HepG2 (cell line): ENCODE results near the gene DGAT2. TPM values are rescaled to one million over a fixed set of nuclear protein-coding genes. Genes with fewer than 3 reads are reported as not detected.

Experiments
- ATAC-seq: fragments of 200-7000 bp; cut with Tn5 transposase; 3 replicates; pipeline ENCODE4 v1.9.1; 2020; ENCODE audit warnings: mild to moderate bottlenecking, moderate library complexity
- BruUV-seq: library from RNA; stranded (reverse); fragments of 400-500 nt; replicated peaks from 2 replicates; lab custom pipeline; 2021; lab: Mats Ljungman, UMichigan
- CTCF ChIA-PET: fragments of 300-600 bp; formaldehyde crosslinking; extraction: SDS; loops from one replicate; lab custom pipeline; 2021; ENCODE audit warnings: low total read pairs, inconsistent platforms, low intra/inter-chr PET ratio; lab: Yijun Ruan, JAX
- POLR2A ChIA-PET: fragments of 350-600 bp; sonication (Branson Sonifier 250); formaldehyde crosslinking; loops from one replicate; lab custom pipeline; 2020; ENCODE audit warnings: antibody characterized with exemption, inconsistent platforms; lab: Yijun Ruan, JAX
- DNase-seq: peaks from one replicate; pipeline ENCODE4 v3.0.0-alpha.2; 2015; ENCODE audit warnings: low spot score
- FAIRE-seq: peaks from 3 replicates; lab custom pipeline; 2011; peaks lifted over from hg19 to GRCh38; lab: Jason Lieb, UNC
- H2AFZ ChIP-seq: one replicate; pipeline ENCODE4 v1.6.1; 2011; ENCODE audit warnings: low read length, inconsistent platforms
- H3K27ac ChIP-seq: fragments of 300-600 bp; 3 replicates; pipeline ENCODE4 v1.8.0; 2011; ENCODE audit warnings: mixed run types, mild to moderate bottlenecking, mixed read lengths, low read length, inconsistent platforms; ENCODE audit not compliant: insufficient read depth; ENCODE audit errors: extremely low read length
- H3K27me3 ChIP-seq, 2 experiments: fragments of 200-600 bp in 1 of 2; 2 replicates in 1 of 2; 3 replicates in 1 of 2; pipeline versions ENCODE4 v1.6.0 to v1.8.0; 2011; ENCODE audit warnings: low read length in 2 of 2, mild to moderate bottlenecking in 2 of 2, moderate library complexity in 2 of 2, inconsistent platforms in 1 of 2; ENCODE audit not compliant: insufficient read depth in 2 of 2, control insufficient read depth in 1 of 2
- H3K36me3 ChIP-seq, 2 experiments: fragments of 200-600 bp in 1 of 2; replicated peaks in 1 of 2; 2 replicates in 1 of 2; 3 replicates in 1 of 2; pipeline versions ENCODE4 v1.5.1 to v1.8.0; 2011; ENCODE audit warnings: low read length in 2 of 2, inconsistent platforms in 1 of 2; ENCODE audit not compliant: insufficient read depth in 2 of 2, control insufficient read depth in 1 of 2
- H3K4me1 ChIP-seq: 2 replicates; pipeline ENCODE4 v1.5.1; 2012; ENCODE audit warnings: low read length, inconsistent platforms; ENCODE audit not compliant: insufficient read depth
- H3K4me2 ChIP-seq: 2 replicates; pipeline ENCODE4 v1.6.0; 2011; ENCODE audit warnings: low read depth, low read length, inconsistent platforms
- H3K4me3 ChIP-seq, 3 experiments: fragments of 200-600 bp in 1 of 3; sonication (generic), shearing (Covaris generic) in 1 of 3; replicated peaks in 1 of 3; 2 replicates each; pipeline ENCODE4 v1.5.1; 2011 to 2016; ENCODE audit warnings: low read length in 3 of 3, inconsistent platforms in 2 of 3, low read depth in 2 of 3, mild to moderate bottlenecking in 2 of 3, control low read depth in 1 of 3, mixed read lengths in 1 of 3; ENCODE audit not compliant: insufficient read depth in 1 of 3
- H3K79me2 ChIP-seq: one replicate; pipeline ENCODE4 v1.6.1; 2011; ENCODE audit warnings: low read length, inconsistent platforms; ENCODE audit not compliant: insufficient read depth
- H3K9ac ChIP-seq: 2 replicates; pipeline ENCODE4 v1.6.0; 2011; ENCODE audit warnings: mild to moderate bottlenecking, low read depth, low read length, inconsistent platforms; ENCODE audit not compliant: insufficient read depth
- H3K9me3 ChIP-seq: 2 replicates; pipeline ENCODE4 v1.5.1; 2012; ENCODE audit warnings: mild to moderate bottlenecking, low read length
- H4K20me1 ChIP-seq: 2 replicates; pipeline ENCODE4 v1.6.0; 2011; ENCODE audit warnings: inconsistent platforms, mild to moderate bottlenecking, low read length, moderate library complexity; ENCODE audit not compliant: insufficient read depth
- DNMT1 ChIP-seq: sonication (generic); formaldehyde crosslinking; IDR thresholded peaks from 2 replicates; pipeline ENCODE4 v1.5.1; 2020; ENCODE audit warnings: mild to moderate bottlenecking, missing genetic modification reagents
- ISX ChIP-seq: sonication (generic); formaldehyde crosslinking; conservative IDR thresholded peaks from 2 replicates; pipeline ENCODE4 v1.5.0; 2020; ENCODE audit warnings: missing genetic modification reagents
- KAT2B ChIP-seq: fragments of 150-350 bp; IDR thresholded peaks from 2 replicates; pipeline ENCODE4 v1.6.1; 2014; ENCODE audit warnings: low read depth, low read length, borderline replicate concordance
- NCOA2 ChIP-seq: sonication (generic); formaldehyde crosslinking; IDR thresholded peaks from 2 replicates; pipeline ENCODE4 v1.8.0; 2022; ENCODE audit warnings: inconsistent platforms
- NR3C1 ChIP-seq: sonication (generic); formaldehyde crosslinking; IDR thresholded peaks from 2 replicates; pipeline ENCODE4 v1.4.0; 2020; ENCODE audit warnings: missing genetic modification reagents
- RFXANK ChIP-seq: IDR thresholded peaks from 2 replicates; pipeline ENCODE4 v1.6.1; 2016
- SAP130 ChIP-seq: IDR thresholded peaks from 2 replicates; pipeline ENCODE4 v1.6.1; 2016; ENCODE audit warnings: low read depth
- SMAD3 ChIP-seq: sonication (generic); formaldehyde crosslinking; IDR thresholded peaks from 2 replicates; pipeline ENCODE4 v1.4.0; 2020; ENCODE audit warnings: missing genetic modification reagents
- SNRNP70 ChIP-seq: fragments of 200-400 bp; formaldehyde crosslinking; IDR thresholded peaks from 2 replicates; pipeline ENCODE4 v1.6.1; 2017; ENCODE audit warnings: mild to moderate bottlenecking, low read depth, low read length, moderate library complexity
- TEAD3 ChIP-seq: optimal IDR thresholded peaks from 2 replicates; pipeline ENCODE3; 2016; ENCODE audit warnings: borderline replicate concordance
- ZBTB42 ChIP-seq: sonication (generic); formaldehyde crosslinking; IDR thresholded peaks from 2 replicates; pipeline ENCODE4 v1.5.0; 2020; ENCODE audit warnings: mild to moderate bottlenecking, missing genetic modification reagents
- ZNF580 ChIP-seq: IDR thresholded peaks from 2 replicates; pipeline ENCODE4 v1.6.1; 2016; ENCODE audit warnings: low read depth, borderline replicate concordance
- WGBS: methylation state at CpG from one replicate; pipeline ENCODE4 v1.1.6; 2017; ENCODE audit warnings: low lambda C conversion rate; 5-methylcytosine and 5-hydroxymethylcytosine counted together
- in situ Hi-C: cut with HindIII; loops from 2 replicates; pipeline ENCODE4 v1.10.0; 2017; ENCODE audit warnings: low pct_unique_long_range_greater_than_20kb; ENCODE audit not compliant: extremely low pct_ligation_motif_present
- intact Hi-C: fragments of 100-400 bp; cut with micrococcal nuclease; formaldehyde crosslinking; loops from one replicate; pipeline ENCODE4 v1.10.0; 2022; ENCODE audit not compliant: unreplicated experiment
- polyA plus RNA-seq, 8 experiments: library from polyadenylated mRNA; depleted of rRNA in 3 of 8; stranded (reverse) in 7 of 8; unstranded in 1 of 8; fragments of >200 nt; fragmentation: Illumina TruSeq in 4 of 8; extraction: Trizol in 4 of 8; gene quantifications; 2 replicates each; pipeline versions ENCODE4 v1.2.1 to v1.2.3, GENCODE V29; 2011 to 2016; ENCODE audit warnings: low read depth in 4 of 8, missing spikeins in 1 of 8, mixed read lengths in 1 of 8; ENCODE audit not compliant: insufficient read depth in 1 of 8
- total RNA-seq, 5 experiments: library from RNA; depleted of rRNA; stranded (reverse); fragments of >200 nt; fragmentation: Illumina TruSeq; extraction: Trizol; gene quantifications; 2 replicates each; pipeline ENCODE4 v1.2.3, GENCODE V29; 2016; ENCODE audit warnings: low read depth in 1 of 5

The DGAT2 gene
- total and polyA plus RNA-seq, 2 of the 13 experiments (the other 11 are each of a cell fraction or from before 2014, with no cell fraction given) = 39.0 to 65.6 TPM

DNA sequence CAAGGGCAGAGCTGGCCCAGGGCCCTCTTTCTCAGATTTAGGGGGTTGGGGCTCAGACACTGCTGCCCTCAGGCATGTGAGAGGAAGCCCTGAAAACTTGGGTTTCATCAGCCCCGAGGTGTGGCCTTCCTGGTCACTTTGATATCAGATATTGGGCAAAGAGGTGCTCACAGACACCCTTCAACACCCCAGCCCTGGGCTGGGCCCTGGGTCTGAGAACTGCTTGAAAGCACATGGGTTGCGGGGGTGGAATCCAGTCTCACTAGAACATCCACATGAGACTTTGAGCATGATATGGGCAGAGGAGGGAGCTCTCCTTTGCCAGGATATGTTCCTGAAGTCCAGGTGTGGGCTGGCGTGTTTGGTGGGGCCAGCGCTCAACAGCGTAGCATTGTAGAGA lies 10.4 kb downstream of the DGAT2 start:
- Histone ChIP-seq H2AFZ (no peak overlapping the region), H3K4me2 (no peak overlapping the region), H3K27ac (no peak overlapping the region), H3K79me2 (no peaks in the 10 kb centered on the region), H3K27me3 (no peaks in the 10 kb centered on the region), H3K4me3 (no peak overlapping the region), H3K36me3 (peaks cover 0 to 14% of the 10 kb centered on the region in 2 experiments; a peak in 2 of 5 replicates), H3K4me1 (peaks cover 42% of the 10 kb centered on the region), H3K9me3 (no peaks in the 10 kb centered on the region), H4K20me1 (no peaks in the 10 kb centered on the region), H3K9ac (no peak overlapping the region)
- no TSS peak for BruUV-seq
- WGBS = 96% methylated on average over 4 of the region's 5 CpGs
- POLR2A ChIA-PET = interaction anchor here (1.2 to 2.4 kb wide), 3 partner anchors 9 to 16 kb away, joined by 3 to 8 read pairs (median 5); partner anchors contain the start of gene DGAT2
- in situ Hi-C loops = no loop called here
- TF ChIP-seq NCOA2 (no peak), SMAD3 (CRISPR knock-in tag) (no peak), RFXANK (CRISPR knock-in tag) (no peak), TEAD3 (CRISPR knock-in tag) (no peak), ZBTB42 (CRISPR knock-in tag) (no peak), DNMT1 (CRISPR knock-in tag) (no peak), ISX (no peak), NR3C1 (CRISPR knock-in tag) (no peak), ZNF580 (no peak), KAT2B (no peak), SAP130 (CRISPR knock-in tag) (no peak), SNRNP70 (no peak)
- intact Hi-C loops = no loop called here
- CTCF ChIA-PET = no interaction called here
- FAIRE-seq (no peak), ATAC-seq (no peak), DNase-seq (no peak)
